Liver (tissue), 9 donors: Measurements from ENCODE around the gene TOE1. TPM values are rescaled to one million over a fixed set of nuclear protein-coding genes. Genes with fewer than 3 reads are reported as not detected.

Source experiments
- DNase-seq: peaks from one replicate; pipeline ENCODE4 v3.0.0-alpha.2; 2017; ENCODE audit warnings: low spot score
- H3K27ac ChIP-seq, 2 donors: one replicate each; pipeline ENCODE4 v1.7.0; 2013; ENCODE audit warnings: inconsistent platforms in 2 of 2, low read length in 2 of 2, control low read depth in 1 of 2, low read depth in 1 of 2, mild to moderate bottlenecking in 1 of 2
- H3K27me3 ChIP-seq, 4 donors: one replicate each; pipeline versions ENCODE4 v1.6.1 to v1.7.0; 2013; ENCODE audit warnings: low read length in 3 of 4, inconsistent platforms in 1 of 4, mild to moderate bottlenecking in 1 of 4, moderate library complexity in 1 of 4; ENCODE audit not compliant: control insufficient read depth in 4 of 4, insufficient read depth in 4 of 4
- H3K36me3 ChIP-seq, 4 donors: one replicate each; pipeline versions ENCODE4 v1.6.1 to v1.7.0; 2013; ENCODE audit warnings: low read length in 3 of 4, mild to moderate bottlenecking in 3 of 4, low read depth in 1 of 4, moderate library complexity in 1 of 4; ENCODE audit not compliant: control insufficient read depth in 4 of 4, insufficient read depth in 3 of 4
- H3K4me1 ChIP-seq, 4 donors: one replicate each; pipeline versions ENCODE4 v1.6.1 to v1.7.0; 2013; ENCODE audit warnings: low read length in 3 of 4, mild to moderate bottlenecking in 3 of 4, moderate library complexity in 1 of 4; ENCODE audit not compliant: control insufficient read depth in 4 of 4, insufficient read depth in 4 of 4
- H3K4me3 ChIP-seq, 3 donors: one replicate each; pipeline versions ENCODE4 v1.6.1 to v1.7.0; 2013; ENCODE audit warnings: low read length in 3 of 3, control low read depth in 1 of 3, low read depth in 1 of 3, mild to moderate bottlenecking in 1 of 3
- H3K9ac ChIP-seq, 2 donors: one replicate each; pipeline ENCODE4 v1.7.0; 2013; ENCODE audit warnings: low read length in 2 of 2, mild to moderate bottlenecking in 2 of 2, moderate library complexity in 2 of 2, control low read depth in 1 of 2, low read depth in 1 of 2
- H3K9me3 ChIP-seq, 4 donors: one replicate each; pipeline versions ENCODE4 v1.6.1 to v1.7.0; 2013; ENCODE audit warnings: low read length in 3 of 4; ENCODE audit not compliant: control insufficient read depth in 4 of 4
- FOXA1 ChIP-seq: IDR thresholded peaks from 2 replicates; pipeline ENCODE4 v1.6.1; 2016; ENCODE audit warnings: antibody characterized with exemption
- FOXA2 ChIP-seq: IDR thresholded peaks from 2 replicates; pipeline ENCODE4 v1.6.1; 2016; ENCODE audit warnings: antibody characterized with exemption
- HNF4G ChIP-seq: IDR thresholded peaks from 2 replicates; pipeline ENCODE4 v1.6.1; 2016; ENCODE audit warnings: antibody characterized with exemption
- JUND ChIP-seq, 2 donors: IDR thresholded peaks; 2 replicates each; pipeline ENCODE4 v1.6.1; 2016; ENCODE audit warnings: antibody characterized with exemption in 2 of 2
- RAD21 ChIP-seq, 2 donors: IDR thresholded peaks; 2 replicates each; pipeline ENCODE4 v1.6.1; 2016; ENCODE audit warnings: antibody characterized with exemption in 2 of 2, mild to moderate bottlenecking in 2 of 2
- RXRA ChIP-seq, 2 donors: IDR thresholded peaks; 2 replicates each; pipeline ENCODE4 v1.6.1; 2017 to 2018; ENCODE audit warnings: antibody characterized with exemption in 2 of 2, mild to moderate bottlenecking in 1 of 2
- SP1 ChIP-seq: IDR thresholded peaks from 2 replicates; pipeline ENCODE4 v1.6.1; 2018; ENCODE audit warnings: antibody characterized with exemption, mild to moderate bottlenecking
- TAF1 ChIP-seq: conservative IDR thresholded peaks from 2 replicates; pipeline ENCODE4 v1.6.1; 2016; ENCODE audit warnings: antibody characterized with exemption, mild to moderate bottlenecking
- YY1 ChIP-seq: IDR thresholded peaks from 2 replicates; pipeline ENCODE4 v1.6.1; 2016; ENCODE audit warnings: antibody characterized with exemption, mild to moderate bottlenecking
- WGBS: extraction: QIAGEN DNeasy Blood & Tissue Kit; methylation state at CpG from one replicate; pipeline ENCODE4 v1.1.7; 2013; 5-methylcytosine and 5-hydroxymethylcytosine counted together
- polyA plus RNA-seq, 2 donors: library from polyadenylated mRNA; stranded (reverse) in 1 of 2; unstranded in 1 of 2; fragments of 200-250 nt in 1 of 2; fragments of >200 nt in 1 of 2; fragmentation: Nextera tagmentation in 1 of 2; extraction: Ambion mirVana in 1 of 2; gene quantifications; one replicate each; pipeline versions ENCODE4 v1.2.1 to v1.2.3, GENCODE V29; 2013 to 2015
- total RNA-seq, 2 donors: library from RNA; depleted of rRNA; stranded (reverse); fragments of >200 nt; gene quantifications; one replicate each; pipeline ENCODE4 v1.2.3, GENCODE V29; 2014
- TF ChIP-seq, protein P1 (sequence below): fragments of 150-350 bp; IDR thresholded peaks from 2 replicates; pipeline ENCODE4 v1.5.1; 2017; ENCODE audit warnings: improper control_type of control experiment, low read depth, low read length; ENCODE audit not compliant: missing input control
- TF ChIP-seq, protein P2 (sequence below): IDR thresholded peaks from 2 replicates; pipeline ENCODE4 v1.6.1; 2016; ENCODE audit warnings: antibody characterized with exemption
- TF ChIP-seq, protein P3 (sequence below): IDR thresholded peaks from 2 replicates; pipeline ENCODE4 v1.6.1; 2016; ENCODE audit warnings: antibody characterized with exemption
- donor health status: healthy.
- donor health status: healthy.
- donor health status: healthy.
- donor health status: healthy.
- donor health status: healthy.

TOE1 gene
- total and polyA plus RNA-seq, 4 donors: 3.5 to 9.1 (median 5.8) TPM

GRCh38 chr1:45354838-45355237, 14.9 kb downstream of the TOE1 start:
- Histone ChIP-seq H3K9me3 (no peaks in the 10 kb centered on the region), H3K27ac (no peak overlapping the region), H3K4me1 (peaks cover 0 to 3% (median under 1%) of the 10 kb centered on the region in 4 donors), H3K36me3 (peaks cover 0 to 2% (median 0%) of the 10 kb centered on the region in 4 donors), H3K9ac (no peak overlapping the region), H3K4me3 (no peak overlapping the region), H3K27me3 (no peaks in the 10 kb centered on the region)
- no peak for DNase-seq
- TF ChIP-seq FOXA1 (no peak), FOXA2 (no peak), SP1 (no peak), RAD21 (IDR thresholded peaks at IDR 0.05) (no peak), RXRA (IDR thresholded peaks at IDR 0.05) (no peak), TAF1 (no peak), JUND (IDR thresholded peaks at IDR 0.05) (no peak)
- TF ChIP-seq, protein P1, sequence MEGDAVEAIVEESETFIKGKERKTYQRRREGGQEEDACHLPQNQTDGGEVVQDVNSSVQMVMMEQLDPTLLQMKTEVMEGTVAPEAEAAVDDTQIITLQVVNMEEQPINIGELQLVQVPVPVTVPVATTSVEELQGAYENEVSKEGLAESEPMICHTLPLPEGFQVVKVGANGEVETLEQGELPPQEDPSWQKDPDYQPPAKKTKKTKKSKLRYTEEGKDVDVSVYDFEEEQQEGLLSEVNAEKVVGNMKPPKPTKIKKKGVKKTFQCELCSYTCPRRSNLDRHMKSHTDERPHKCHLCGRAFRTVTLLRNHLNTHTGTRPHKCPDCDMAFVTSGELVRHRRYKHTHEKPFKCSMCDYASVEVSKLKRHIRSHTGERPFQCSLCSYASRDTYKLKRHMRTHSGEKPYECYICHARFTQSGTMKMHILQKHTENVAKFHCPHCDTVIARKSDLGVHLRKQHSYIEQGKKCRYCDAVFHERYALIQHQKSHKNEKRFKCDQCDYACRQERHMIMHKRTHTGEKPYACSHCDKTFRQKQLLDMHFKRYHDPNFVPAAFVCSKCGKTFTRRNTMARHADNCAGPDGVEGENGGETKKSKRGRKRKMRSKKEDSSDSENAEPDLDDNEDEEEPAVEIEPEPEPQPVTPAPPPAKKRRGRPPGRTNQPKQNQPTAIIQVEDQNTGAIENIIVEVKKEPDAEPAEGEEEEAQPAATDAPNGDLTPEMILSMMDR: no peak
- TF ChIP-seq, protein P2, sequence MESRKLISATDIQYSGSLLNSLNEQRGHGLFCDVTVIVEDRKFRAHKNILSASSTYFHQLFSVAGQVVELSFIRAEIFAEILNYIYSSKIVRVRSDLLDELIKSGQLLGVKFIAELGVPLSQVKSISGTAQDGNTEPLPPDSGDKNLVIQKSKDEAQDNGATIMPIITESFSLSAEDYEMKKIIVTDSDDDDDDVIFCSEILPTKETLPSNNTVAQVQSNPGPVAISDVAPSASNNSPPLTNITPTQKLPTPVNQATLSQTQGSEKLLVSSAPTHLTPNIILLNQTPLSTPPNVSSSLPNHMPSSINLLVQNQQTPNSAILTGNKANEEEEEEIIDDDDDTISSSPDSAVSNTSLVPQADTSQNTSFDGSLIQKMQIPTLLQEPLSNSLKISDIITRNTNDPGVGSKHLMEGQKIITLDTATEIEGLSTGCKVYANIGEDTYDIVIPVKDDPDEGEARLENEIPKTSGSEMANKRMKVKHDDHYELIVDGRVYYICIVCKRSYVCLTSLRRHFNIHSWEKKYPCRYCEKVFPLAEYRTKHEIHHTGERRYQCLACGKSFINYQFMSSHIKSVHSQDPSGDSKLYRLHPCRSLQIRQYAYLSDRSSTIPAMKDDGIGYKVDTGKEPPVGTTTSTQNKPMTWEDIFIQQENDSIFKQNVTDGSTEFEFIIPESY: no peak
- WGBS: 98% methylated on average over 4 of the region's 4 CpGs

DNA sequence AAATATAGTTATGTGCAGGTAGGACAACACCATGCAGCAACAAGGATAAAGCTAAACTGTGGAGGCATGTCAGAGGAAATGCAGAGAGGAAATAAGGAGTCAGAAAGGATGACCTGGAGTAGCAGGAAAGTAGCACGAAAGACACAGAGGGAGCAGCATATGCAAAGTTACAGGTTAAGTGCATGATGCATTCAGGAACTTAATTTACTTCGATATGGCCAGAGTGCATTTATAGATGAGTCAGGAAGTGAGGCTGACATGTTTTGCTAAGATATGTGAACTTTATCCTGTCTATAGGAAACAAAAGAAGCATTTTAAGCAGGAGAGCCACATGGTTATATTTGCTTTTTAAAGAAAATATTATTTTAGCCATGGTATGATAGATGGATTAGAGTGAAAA, 15.7 kb downstream of the TOE1 start:
- H3K9ac ChIP-seq: no peak overlapping the region
- no peak for DNase-seq
- H3K4me1 ChIP-seq: peaks cover 5 to 9% (median 7%) of the 10 kb centered on the region in 4 donors
- WGBS: 63% methylated on average over 2 of the region's 2 CpGs
- H3K27me3 ChIP-seq: no peaks in the 10 kb centered on the region
- H3K9me3 ChIP-seq: no peaks in the 10 kb centered on the region
- no peak overlapping the region for H3K4me3 ChIP-seq
- peaks cover 0 to 2% (median 0%) of the 10 kb centered on the region in 4 donors for H3K36me3 ChIP-seq
- TF ChIP-seq HNF4G (no peak), JUND (IDR thresholded peaks at IDR 0.05) (no peak), FOXA2 (no peak)
- TF ChIP-seq, protein P3, sequence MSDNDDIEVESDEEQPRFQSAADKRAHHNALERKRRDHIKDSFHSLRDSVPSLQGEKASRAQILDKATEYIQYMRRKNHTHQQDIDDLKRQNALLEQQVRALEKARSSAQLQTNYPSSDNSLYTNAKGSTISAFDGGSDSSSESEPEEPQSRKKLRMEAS: no peak
- TF ChIP-seq, protein P1: no peak
- no peak overlapping the region for H3K27ac ChIP-seq

- Histone ChIP-seq H3K4me1 (peaks cover 7 to 13% (median 10%) of the 10 kb centered on the region in 4 donors), H3K36me3 (peaks cover 0 to 2% (median 0%) of the 10 kb centered on the region in 4 donors), H3K4me3 (no peak overlapping the region), H3K27me3 (no peaks in the 10 kb centered on the region), H3K9me3 (no peaks in the 10 kb centered on the region), H3K9ac (no peak overlapping the region), H3K27ac (no peak overlapping the region)
- WGBS: 93% methylated on average over 4 of the region's 4 CpGs
- DNase-seq: no peak
- TF ChIP-seq, protein P3: no peak
- TF ChIP-seq YY1: no peak
Measured at GRCh38 chr1:45356186-45356585, 16.2 kb downstream of the TOE1 start.
